ENCODE measurements around the gene DCP1B. TPM values are rescaled to one million over a fixed set of nuclear protein-coding genes. Genes with fewer than 3 reads are reported as not detected.

DCP1B gene
- total RNA-seq, 2 donors from 2014 or later: 11.3 TPM

GRCh38 chr12:2034633-2035430 is 30.6 kb upstream of the DCP1B start:
- no peaks in the 10 kb centered on the region for H3K36me3 Mint-ChIP-seq
- no peaks in the 10 kb centered on the region for H3K9me3 Mint-ChIP-seq
- DNase-seq (ENCODE audit: low spot score) (peak; percentile 83), ATAC-seq (peak; percentile 95 to 97)
- H3K27me3 Mint-ChIP-seq: peaks cover 34 to 50% of the 10 kb centered on the region in 2 donors
- H3K27ac Mint-ChIP-seq: no peak overlapping the region
- peak overlapping the region; percentile 58 for H3K4me3 Mint-ChIP-seq
- H3K4me1 Mint-ChIP-seq (ENCODE audit: low read depth in 2 of 2): peaks cover 11 to 15% of the 10 kb centered on the region in 2 donors

- no peak for ATAC-seq
- peaks cover 27 to 35% of the 10 kb centered on the region in 2 donors for H3K27me3 Mint-ChIP-seq
Observed at GRCh38 chr12:2032506-2032905, 28.2 kb upstream of the DCP1B start.

GRCh38 chr12:2029851-2030250 is 25.6 kb upstream of the DCP1B start:
- Mint-ChIP-seq H3K9me3 (no peaks in the 10 kb centered on the region), H3K36me3 (no peaks in the 10 kb centered on the region), H3K4me3 (no peak overlapping the region), H3K4me1 (ENCODE audit: low read depth in 2 of 2) (peaks cover 4 to 10% of the 10 kb centered on the region in 2 donors), H3K27me3 (peaks cover 19 to 21% of the 10 kb centered on the region in 2 donors), H3K27ac (no peak overlapping the region)
- ATAC-seq (no peak), DNase-seq (ENCODE audit: low spot score) (no peak)

More at GRCh38 chr12:2032506-2032905, 28.2 kb upstream of the DCP1B start:
- Mint-ChIP-seq H3K9me3 (no peaks in the 10 kb centered on the region), H3K36me3 (no peaks in the 10 kb centered on the region), H3K4me3 (no peak overlapping the region), H3K4me1 (ENCODE audit: low read depth in 2 of 2) (peaks cover 11 to 15% of the 10 kb centered on the region in 2 donors), H3K27ac (no peak overlapping the region)
- DNase-seq (ENCODE audit: low spot score): no peak

GRCh38 chr12:2027351-2027750 is 23.1 kb upstream of the DCP1B start:
- DNase-seq (ENCODE audit: low spot score): no peak
- Mint-ChIP-seq H3K4me1 (ENCODE audit: low read depth in 2 of 2) (no peaks in the 10 kb centered on the region), H3K27ac (no peak overlapping the region), H3K27me3 (peaks cover 8 to 14% of the 10 kb centered on the region in 2 donors), H3K4me3 (no peak overlapping the region), H3K9me3 (no peaks in the 10 kb centered on the region), H3K36me3 (no peaks in the 10 kb centered on the region)
- no peak for ATAC-seq

GRCh38 chr12:2023365-2023764 is 19.1 kb upstream of the DCP1B start:
- no peak overlapping the region for H3K27ac Mint-ChIP-seq
- H3K4me1 Mint-ChIP-seq (ENCODE audit: low read depth in 2 of 2): peaks cover 0 to under 1% of the 10 kb centered on the region in 2 donors
- no peak for ATAC-seq
- H3K4me3 Mint-ChIP-seq: no peak overlapping the region
- H3K27me3 Mint-ChIP-seq: peaks cover 16 to 26% of the 10 kb centered on the region in 2 donors
- H3K9me3 Mint-ChIP-seq: no peaks in the 10 kb centered on the region
- H3K36me3 Mint-ChIP-seq: no peaks in the 10 kb centered on the region
- no peak for DNase-seq (ENCODE audit: low spot score)

- no peaks in the 10 kb centered on the region for H3K36me3 Mint-ChIP-seq
- peaks cover 0 to 10% of the 10 kb centered on the region in 2 donors for H3K4me1 Mint-ChIP-seq (ENCODE audit: low read depth in 2 of 2)
- no peak overlapping the region for H3K27ac Mint-ChIP-seq
- DNase-seq (ENCODE audit: low spot score): no peak
- H3K4me3 Mint-ChIP-seq: no peak overlapping the region
- H3K27me3 Mint-ChIP-seq: peaks cover 23 to 26% of the 10 kb centered on the region in 2 donors
- ATAC-seq: no peak
- H3K9me3 Mint-ChIP-seq: no peaks in the 10 kb centered on the region
Observed at GRCh38 chr12:2020511-2020910, 16.3 kb upstream of the DCP1B start.

GRCh38 chr12:2019126-2019525 is 14.9 kb upstream of the DCP1B start:
- Mint-ChIP-seq H3K27me3 (peaks cover 23 to 26% of the 10 kb centered on the region in 2 donors), H3K4me1 (ENCODE audit: low read depth in 2 of 2) (peaks cover 0 to 10% of the 10 kb centered on the region in 2 donors), H3K27ac (no peak overlapping the region), H3K9me3 (no peaks in the 10 kb centered on the region), H3K4me3 (no peak overlapping the region), H3K36me3 (no peaks in the 10 kb centered on the region)
- ATAC-seq (no peak), DNase-seq (ENCODE audit: low spot score) (no peak)

GRCh38 chr12:2018391-2018790 is 14.1 kb upstream of the DCP1B start:
- Mint-ChIP-seq H3K9me3 (no peaks in the 10 kb centered on the region), H3K27ac (peak overlapping the region in 1 of 2 donors; percentile 61), H3K36me3 (no peaks in the 10 kb centered on the region), H3K4me3 (no peak overlapping the region), H3K4me1 (ENCODE audit: low read depth in 2 of 2) (peaks cover 0 to 10% of the 10 kb centered on the region in 2 donors), H3K27me3 (peaks cover 23 to 26% of the 10 kb centered on the region in 2 donors)
- ATAC-seq (no peak), DNase-seq (ENCODE audit: low spot score) (no peak)

GRCh38 chr12:2017546-2018337 is 13.5 kb upstream of the DCP1B start:
- Mint-ChIP-seq H3K36me3 (no peaks in the 10 kb centered on the region), H3K4me1 (ENCODE audit: low read depth in 2 of 2) (peaks cover 0 to 10% of the 10 kb centered on the region in 2 donors), H3K4me3 (peak overlapping the region; percentile 61), H3K9me3 (no peaks in the 10 kb centered on the region), H3K27ac (peak overlapping the region in 1 of 2 donors; percentile 61), H3K27me3 (peaks cover 23 to 26% of the 10 kb centered on the region in 2 donors)
- peak in 1 of 2 donors; percentile 56 for ATAC-seq
- no peak for DNase-seq (ENCODE audit: low spot score)

GRCh38 chr12:2016862-2017545 is 12.7 kb upstream of the DCP1B start:
- H3K27ac Mint-ChIP-seq: peak overlapping the region in 1 of 2 donors; percentile 61
- H3K9me3 Mint-ChIP-seq: no peaks in the 10 kb centered on the region
- no peak for ATAC-seq
- H3K27me3 Mint-ChIP-seq: peaks cover 23 to 26% of the 10 kb centered on the region in 2 donors
- H3K36me3 Mint-ChIP-seq: no peaks in the 10 kb centered on the region
- peak overlapping the region; percentile 61 for H3K4me3 Mint-ChIP-seq
- DNase-seq (ENCODE audit: low spot score): no peak
- peaks cover 0 to 10% of the 10 kb centered on the region in 2 donors for H3K4me1 Mint-ChIP-seq (ENCODE audit: low read depth in 2 of 2)

GRCh38 chr12:2014231-2014630 is 10.0 kb upstream of the DCP1B start:
- Mint-ChIP-seq H3K27ac (no peak overlapping the region), H3K27me3 (peaks cover 16 to 21% of the 10 kb centered on the region in 2 donors), H3K4me1 (ENCODE audit: low read depth in 2 of 2) (peaks cover 0 to 10% of the 10 kb centered on the region in 2 donors), H3K9me3 (no peaks in the 10 kb centered on the region), H3K4me3 (no peak overlapping the region), H3K36me3 (no peaks in the 10 kb centered on the region)
- DNase-seq (ENCODE audit: low spot score) (no peak), ATAC-seq (no peak)

- H3K36me3 Mint-ChIP-seq: no peaks in the 10 kb centered on the region
- H3K4me3 Mint-ChIP-seq: no peak overlapping the region
Observed at GRCh38 chr12:2013527-2014223, 9.4 kb upstream of the DCP1B start.

GRCh38 chr12:2013086-2013485 is 8.8 kb upstream of the DCP1B start:
- Mint-ChIP-seq H3K4me1 (ENCODE audit: low read depth in 2 of 2) (peaks cover 0 to 7% of the 10 kb centered on the region in 2 donors), H3K36me3 (no peaks in the 10 kb centered on the region), H3K27me3 (peaks cover 9 to 13% of the 10 kb centered on the region in 2 donors), H3K27ac (no peak overlapping the region), H3K9me3 (no peaks in the 10 kb centered on the region), H3K4me3 (no peak overlapping the region)
- DNase-seq (ENCODE audit: low spot score): no peak
- no peak for ATAC-seq

More at GRCh38 chr12:2013527-2014223, 9.4 kb upstream of the DCP1B start:
- DNase-seq (ENCODE audit: low spot score) (no peak), ATAC-seq (no peak)
- H3K4me1 Mint-ChIP-seq (ENCODE audit: low read depth in 2 of 2): peaks cover 0 to 10% of the 10 kb centered on the region in 2 donors
- no peaks in the 10 kb centered on the region for H3K9me3 Mint-ChIP-seq
- no peak overlapping the region for H3K27ac Mint-ChIP-seq
- peaks cover 11 to 15% of the 10 kb centered on the region in 2 donors for H3K27me3 Mint-ChIP-seq

Measured in natural killer cell treated with Interleukin-12 subunit alpha and Interleukin-12 subunit beta and Interleukin-15 and Interleukin-18, amount 100 ng/mL, for 72 hours (primary cell).